LNCAP (cell line): ENCODE measurements around the gene PRKCA.

Experiments
- CTCF ChIP-seq: fragments of 450-650 bp; IDR thresholded peaks from 2 replicates; pipeline ENCODE4 v1.5.1; 2017; ENCODE audit warnings: mild to moderate bottlenecking

PRKCA gene

GRCh38 chr17:66737524-66737923 is 435.1 kb downstream of the PRKCA start:
- TF ChIP-seq CTCF = no peak

GRCh38 chr17:66738301-66738700 is 435.9 kb downstream of the PRKCA start:
- no peak for TF ChIP-seq CTCF

DNA sequence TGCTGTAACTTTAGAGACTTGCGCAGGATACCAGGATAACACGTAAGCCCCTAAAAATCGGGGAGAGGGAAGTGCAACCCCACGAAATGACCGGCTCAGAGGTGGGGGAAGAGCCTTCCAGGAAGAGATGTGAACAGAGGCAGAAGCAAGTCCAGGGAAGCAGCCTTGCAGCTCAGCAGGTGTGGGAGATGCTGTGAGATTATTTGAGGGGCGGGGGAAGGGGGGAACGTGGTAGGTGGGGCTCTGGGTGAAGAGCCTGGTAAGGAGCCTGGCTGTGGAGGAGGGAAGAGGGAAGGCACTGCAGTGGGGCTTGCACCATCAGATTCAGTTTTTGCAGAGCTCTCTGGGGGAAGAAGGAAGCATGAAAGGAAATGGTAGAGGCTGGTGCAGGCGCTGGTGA is 437.1 kb downstream of the PRKCA start:
- no peak for TF ChIP-seq CTCF

- TF ChIP-seq CTCF = no peak
Observed at GRCh38 chr17:66740226-66740625, 437.8 kb downstream of the PRKCA start.

DNA sequence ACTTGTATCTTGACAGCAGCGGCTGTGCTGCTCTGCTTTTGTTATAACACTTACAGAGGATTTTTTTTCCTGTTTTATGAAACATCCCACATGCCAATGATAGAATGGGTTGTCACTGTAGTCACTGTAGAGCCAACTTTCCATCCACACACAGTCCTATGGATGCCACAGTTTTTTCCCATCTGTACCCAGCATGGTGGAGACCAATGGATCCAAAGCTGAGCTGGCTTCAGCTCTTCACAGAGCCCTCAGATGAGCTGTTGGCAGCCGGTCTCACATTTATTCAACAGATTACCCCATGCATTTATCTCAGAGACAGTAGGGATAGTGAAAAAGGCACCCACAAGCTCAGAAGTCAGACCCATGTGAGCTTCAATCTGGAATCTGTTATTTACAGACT is 441.1 kb downstream of the PRKCA start:
- no peak for TF ChIP-seq CTCF

DNA sequence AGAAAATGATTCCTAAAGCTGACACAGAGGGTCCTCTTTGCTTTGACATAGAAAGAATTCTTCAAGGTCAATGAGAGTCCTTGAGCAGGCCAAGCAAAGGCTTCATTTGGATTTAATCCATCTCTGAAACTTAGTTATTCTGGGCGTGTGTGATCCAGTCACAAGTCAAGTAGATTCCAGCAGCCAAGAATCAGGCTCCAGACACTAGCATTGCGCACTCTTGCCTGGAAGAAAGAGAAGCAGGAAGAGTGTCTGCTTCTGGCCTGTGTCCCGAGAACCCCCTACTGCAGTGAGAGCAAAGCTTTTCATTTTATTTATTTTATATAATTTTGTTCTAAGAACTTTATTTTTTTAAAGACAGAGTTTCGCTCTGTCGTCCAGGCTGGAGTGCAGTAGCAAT is 444.3 kb downstream of the PRKCA start:
- no peak for TF ChIP-seq CTCF

- no peak for TF ChIP-seq CTCF
Observed at GRCh38 chr17:66747578-66748275, 445.3 kb downstream of the PRKCA start.

DNA sequence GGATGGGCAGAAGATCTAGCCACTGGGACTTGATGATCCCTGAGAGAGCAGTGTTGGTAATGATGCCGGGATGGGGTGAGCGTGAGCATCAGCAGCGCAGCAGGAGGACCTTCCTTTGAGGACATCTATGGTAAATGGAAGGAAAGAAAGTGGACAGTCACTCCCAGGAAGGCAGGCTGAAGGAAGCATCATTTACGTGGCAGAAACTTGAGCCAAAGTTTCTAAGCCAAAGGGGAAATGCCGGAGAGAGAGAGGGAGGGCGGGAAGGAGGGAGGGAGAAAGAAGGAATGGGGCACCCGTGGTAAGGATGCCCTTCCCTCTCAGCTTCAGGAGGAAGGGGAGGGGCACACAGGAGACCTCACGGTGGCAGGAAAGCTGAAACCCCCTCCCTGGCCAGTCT is 446.2 kb downstream of the PRKCA start:
- no peak for TF ChIP-seq CTCF
